Ascending aorta (tissue), 2 donors: ENCODE results near the gene SMARCC1. TPM values are rescaled to one million over a fixed set of nuclear protein-coding genes. Genes with fewer than 3 reads are reported as not detected.

ENCODE experiments used
- DNase-seq, 2 donors: peaks; one replicate each; pipeline ENCODE4 v3.0.0-alpha.2; 2019; ENCODE audit warnings: low spot score in 2 of 2
- H3K27ac ChIP-seq, 2 donors: fragments of 200-600 bp; sonication (generic); one replicate each; pipeline ENCODE4 v1.5.1; 2016 to 2017; ENCODE audit warnings: mild to moderate bottlenecking in 1 of 2
- H3K27me3 ChIP-seq: fragments of 200-600 bp; sonication (generic); one replicate; pipeline ENCODE4 v1.5.1; 2017
- H3K36me3 ChIP-seq, 2 donors: fragments of 200-600 bp; sonication (generic); one replicate each; pipeline ENCODE4 v1.5.1; 2016
- H3K4me1 ChIP-seq, 2 donors: fragments of 200-600 bp; sonication (generic); one replicate each; pipeline ENCODE4 v1.5.1; 2016 to 2017; ENCODE audit warnings: mild to moderate bottlenecking in 1 of 2
- H3K4me3 ChIP-seq, 2 donors: fragments of 200-600 bp; sonication (generic); one replicate each; pipeline ENCODE4 v1.5.1; 2016 to 2017; ENCODE audit warnings: mild to moderate bottlenecking in 1 of 2
- H3K9me3 ChIP-seq, 2 donors: fragments of 200-600 bp; sonication (generic); one replicate each; pipeline ENCODE4 v1.5.1; 2016
- intact Hi-C: fragments of 100-400 bp; cut with DNase I; formaldehyde crosslinking; loops from one replicate; pipeline ENCODE4 v1.15.1; 2023
- total RNA-seq: library from RNA; depleted of rRNA; stranded (reverse); fragments of >200 nt; gene quantifications from one replicate; pipeline ENCODE4 v1.1.0, GENCODE V29; 2016
- TF ChIP-seq, protein P1 (sequence below), 3 experiments: fragments of 200-600 bp in 2 of 3; fragments of 450-650 bp in 1 of 3; sonication (generic) in 2 of 3; IDR thresholded peaks; one replicate each; pipeline ENCODE4 v1.5.1; 2016 to 2019; ENCODE audit warnings: antibody characterized with exemption in 3 of 3, mild to moderate bottlenecking in 1 of 3, moderate library complexity in 1 of 3

Gene SMARCC1
- total RNA-seq, 1 donor from 2014 or later: 24.8 TPM

DNA sequence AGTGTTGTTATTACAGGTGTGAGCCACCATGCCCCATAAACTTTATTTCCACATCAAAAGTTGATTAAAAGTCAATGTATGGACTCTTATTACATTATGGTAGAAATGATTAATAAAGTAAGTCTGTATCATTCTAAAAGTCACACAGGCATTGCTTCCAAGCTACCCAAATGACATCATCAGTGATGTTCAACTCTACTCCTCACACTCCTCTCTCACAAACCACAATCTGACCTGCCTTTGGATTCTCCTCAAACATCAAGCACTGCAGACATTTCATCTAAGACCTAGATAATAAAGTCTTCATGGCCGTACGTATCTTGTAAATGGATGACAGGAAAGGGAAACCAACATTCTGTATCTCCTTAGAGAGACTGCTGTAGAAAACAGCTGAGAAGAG, 68.0 kb downstream of the SMARCC1 start:
- no peaks in the 10 kb centered on the region for H3K9me3 ChIP-seq
- DNase-seq: no peak
- H3K4me3 ChIP-seq: no peak overlapping the region
- TF ChIP-seq, protein P1, sequence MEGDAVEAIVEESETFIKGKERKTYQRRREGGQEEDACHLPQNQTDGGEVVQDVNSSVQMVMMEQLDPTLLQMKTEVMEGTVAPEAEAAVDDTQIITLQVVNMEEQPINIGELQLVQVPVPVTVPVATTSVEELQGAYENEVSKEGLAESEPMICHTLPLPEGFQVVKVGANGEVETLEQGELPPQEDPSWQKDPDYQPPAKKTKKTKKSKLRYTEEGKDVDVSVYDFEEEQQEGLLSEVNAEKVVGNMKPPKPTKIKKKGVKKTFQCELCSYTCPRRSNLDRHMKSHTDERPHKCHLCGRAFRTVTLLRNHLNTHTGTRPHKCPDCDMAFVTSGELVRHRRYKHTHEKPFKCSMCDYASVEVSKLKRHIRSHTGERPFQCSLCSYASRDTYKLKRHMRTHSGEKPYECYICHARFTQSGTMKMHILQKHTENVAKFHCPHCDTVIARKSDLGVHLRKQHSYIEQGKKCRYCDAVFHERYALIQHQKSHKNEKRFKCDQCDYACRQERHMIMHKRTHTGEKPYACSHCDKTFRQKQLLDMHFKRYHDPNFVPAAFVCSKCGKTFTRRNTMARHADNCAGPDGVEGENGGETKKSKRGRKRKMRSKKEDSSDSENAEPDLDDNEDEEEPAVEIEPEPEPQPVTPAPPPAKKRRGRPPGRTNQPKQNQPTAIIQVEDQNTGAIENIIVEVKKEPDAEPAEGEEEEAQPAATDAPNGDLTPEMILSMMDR (IDR thresholded peaks at IDR 0.05): no peak
- no peaks in the 10 kb centered on the region for H3K4me1 ChIP-seq
- intact Hi-C loops: no loop called here
- H3K36me3 ChIP-seq: peaks cover 39 to 48% of the 10 kb centered on the region in 2 donors
- H3K27me3 ChIP-seq: no peaks in the 10 kb centered on the region
- H3K27ac ChIP-seq: no peak overlapping the region

DNA sequence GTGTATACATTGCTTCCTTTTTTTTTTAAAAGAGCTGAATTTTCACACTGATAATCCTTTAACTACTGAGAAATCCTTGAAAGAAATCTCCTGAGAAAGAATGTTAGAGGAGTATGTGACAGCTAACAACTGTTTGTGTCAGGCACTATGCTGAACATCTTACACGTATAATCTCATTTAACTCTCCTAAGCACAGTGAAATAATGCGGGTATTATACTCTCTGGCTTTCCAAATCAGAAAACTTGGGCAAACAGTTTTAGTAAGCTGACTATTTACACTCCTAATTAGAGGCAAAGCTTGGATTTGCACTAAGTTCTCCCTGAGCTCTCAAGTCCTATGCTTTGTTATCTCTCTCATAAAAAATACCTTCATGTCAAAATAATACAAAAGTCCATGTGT, 69.3 kb downstream of the SMARCC1 start:
- Histone ChIP-seq H3K27ac (no peak overlapping the region), H3K9me3 (no peaks in the 10 kb centered on the region), H3K4me3 (no peak overlapping the region), H3K27me3 (no peaks in the 10 kb centered on the region), H3K4me1 (no peaks in the 10 kb centered on the region), H3K36me3 (peaks cover 31 to 57% of the 10 kb centered on the region in 2 donors)
- no peak for DNase-seq
- intact Hi-C loops: no loop called here
- TF ChIP-seq, protein P1 (IDR thresholded peaks at IDR 0.05): no peak

DNA sequence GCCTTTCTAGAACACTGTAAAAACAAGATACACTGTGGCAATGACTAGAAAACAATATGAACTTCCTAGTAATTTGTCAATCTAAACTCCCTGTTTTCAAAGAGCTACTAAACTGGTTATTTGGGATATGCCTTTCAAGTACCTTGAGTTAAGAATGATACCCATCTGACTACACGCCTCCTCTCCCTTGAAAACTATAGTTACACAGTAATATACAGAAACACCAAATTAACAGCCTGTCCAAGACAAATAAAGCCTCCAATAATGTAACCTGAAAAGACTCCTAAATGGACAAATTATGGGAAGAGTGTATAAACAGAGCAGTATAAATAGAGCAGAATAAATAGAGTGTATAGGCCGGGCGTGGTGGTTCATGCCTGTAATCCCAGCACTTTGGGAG, 70.1 kb downstream of the SMARCC1 start:
- intact Hi-C loops: no loop called here
- no peak overlapping the region for H3K4me3 ChIP-seq
- H3K4me1 ChIP-seq: no peaks in the 10 kb centered on the region
- no peak for DNase-seq
- TF ChIP-seq, protein P1 (IDR thresholded peaks at IDR 0.05): no peak
- H3K9me3 ChIP-seq: no peaks in the 10 kb centered on the region
- H3K27ac ChIP-seq: no peak overlapping the region
- H3K27me3 ChIP-seq: no peaks in the 10 kb centered on the region
- peaks cover 28 to 63% of the 10 kb centered on the region in 2 donors for H3K36me3 ChIP-seq

DNA sequence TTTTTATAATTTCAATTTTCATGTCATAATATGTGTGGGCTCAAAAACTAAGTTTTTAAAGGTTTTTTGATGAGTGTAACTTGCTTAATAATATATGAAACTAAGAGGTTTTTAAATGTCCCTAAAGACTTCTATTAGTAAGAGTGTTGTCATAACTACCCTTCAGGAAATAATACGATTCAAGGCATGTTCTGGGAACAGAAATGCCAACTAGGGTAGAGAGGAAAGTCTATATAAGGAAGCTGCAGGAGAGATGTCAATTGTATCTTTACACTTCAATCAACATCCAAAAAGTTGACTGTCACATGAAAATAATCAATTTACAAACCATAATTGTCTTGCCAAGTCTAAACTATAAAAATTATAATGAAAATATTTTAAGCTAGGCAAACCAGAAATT, 76.3 kb downstream of the SMARCC1 start:
- TF ChIP-seq, protein P1 (IDR thresholded peaks at IDR 0.05): no peak
- no peak for DNase-seq
- H3K27me3 ChIP-seq: no peaks in the 10 kb centered on the region
- intact Hi-C loops: no loop called here
- peaks cover 49 to 87% of the 10 kb centered on the region in 2 donors for H3K36me3 ChIP-seq
- no peaks in the 10 kb centered on the region for H3K4me1 ChIP-seq
- H3K27ac ChIP-seq: no peak overlapping the region
- no peak overlapping the region for H3K4me3 ChIP-seq
- no peaks in the 10 kb centered on the region for H3K9me3 ChIP-seq

DNA sequence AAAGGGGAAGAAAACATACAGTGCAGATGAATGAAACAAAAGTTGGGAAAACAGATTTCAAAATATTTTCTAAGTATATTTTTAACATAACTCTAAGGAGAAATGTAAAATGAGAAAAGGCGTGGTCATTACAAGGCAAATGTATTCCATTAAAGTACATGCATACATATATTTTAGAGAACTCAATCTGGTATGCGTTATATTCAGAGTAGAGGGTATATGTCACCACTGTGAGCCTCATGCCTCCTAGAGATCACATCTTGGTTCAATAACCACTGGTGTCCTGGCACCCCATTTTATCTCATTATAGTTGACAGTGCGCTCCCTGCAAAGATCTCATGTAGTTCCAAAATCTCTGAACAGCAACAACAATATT, 77.5 kb downstream of the SMARCC1 start:
- Histone ChIP-seq H3K4me3 (no peak overlapping the region), H3K9me3 (no peaks in the 10 kb centered on the region), H3K27ac (no peak overlapping the region), H3K27me3 (no peaks in the 10 kb centered on the region), H3K4me1 (no peaks in the 10 kb centered on the region), H3K36me3 (peaks cover 47 to 85% of the 10 kb centered on the region in 2 donors)
- intact Hi-C loops: no loop called here
- no peak for DNase-seq
- TF ChIP-seq, protein P1 (IDR thresholded peaks at IDR 0.05): no peak

DNA sequence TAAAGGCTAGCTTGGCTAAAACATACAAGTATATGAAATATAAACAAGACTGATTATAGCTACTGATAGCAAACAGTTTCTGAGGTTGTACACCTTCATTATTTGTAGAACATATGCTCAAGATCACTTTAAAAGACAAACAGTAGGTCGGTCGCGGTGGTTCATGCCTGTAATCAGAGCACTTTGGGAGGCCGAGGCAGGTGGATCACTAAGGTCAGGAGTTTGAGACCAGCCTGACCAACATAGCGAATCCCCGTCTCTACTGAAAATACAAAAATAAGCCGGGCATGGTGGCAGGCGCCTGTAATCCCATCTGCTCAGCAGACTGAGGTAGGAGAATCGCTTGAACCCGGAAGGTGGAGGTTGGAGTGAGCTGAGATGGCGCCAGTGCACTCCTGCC, 80.3 kb downstream of the SMARCC1 start:
- H3K27ac ChIP-seq: no peak overlapping the region
- TF ChIP-seq, protein P1 (IDR thresholded peaks at IDR 0.05): no peak
- intact Hi-C loops: no loop called here
- no peak for DNase-seq
- no peaks in the 10 kb centered on the region for H3K4me1 ChIP-seq
- no peak overlapping the region for H3K4me3 ChIP-seq
- peaks cover 56 to 73% of the 10 kb centered on the region in 2 donors for H3K36me3 ChIP-seq
- no peaks in the 10 kb centered on the region for H3K27me3 ChIP-seq
- H3K9me3 ChIP-seq: no peaks in the 10 kb centered on the region
